Right lobe of liver (tissue), 6 donors: ENCODE data around the gene RELN. TPM values are rescaled to one million over a fixed set of nuclear protein-coding genes. Genes with fewer than 3 reads are reported as not detected.

ENCODE experiments used
- ATAC-seq, 4 donors: fragments of 200-7000 bp; cut with Tn5 transposase; one replicate each; pipeline ENCODE4 v1.9.1; 2020; ENCODE audit warnings: mild to moderate bottlenecking in 4 of 4, moderate library complexity in 4 of 4
- DNase-seq, 3 donors: peaks; one replicate each; pipeline ENCODE4 v3.0.0-alpha.2; 2020
- H3K27ac ChIP-seq, 3 donors: fragments of 200-600 bp; one replicate each; pipeline ENCODE4 v1.8.0; 2022
- H3K27me3 ChIP-seq, 2 donors: fragments of 200-600 bp; one replicate each; pipeline ENCODE4 v1.8.0; 2022
- H3K36me3 ChIP-seq, 4 donors: fragments of 200-600 bp; sonication (generic) in 1 of 4; one replicate each; pipeline versions ENCODE4 v1.5.1 to v1.8.0; 2017 to 2022; ENCODE audit warnings: control low read depth in 1 of 4
- H3K4me1 ChIP-seq, 4 donors: fragments of 200-600 bp; sonication (generic) in 1 of 4; one replicate each; pipeline versions ENCODE4 v1.5.1 to v1.8.0; 2017 to 2022; ENCODE audit warnings: control low read depth in 1 of 4
- H3K4me3 ChIP-seq, 3 donors: fragments of 200-600 bp; one replicate each; pipeline ENCODE4 v1.8.0; 2022
- H3K9me3 ChIP-seq, 4 donors: fragments of 200-600 bp; sonication (generic) in 1 of 4; one replicate each; pipeline versions ENCODE4 v1.5.1 to v1.8.0; 2017 to 2022; ENCODE audit warnings: control low read depth in 1 of 4
- CTCF ChIP-seq, 4 donors: fragments of 200-600 bp in 3 of 4; fragments of 450-650 bp in 1 of 4; IDR thresholded peaks; one replicate each; pipeline versions ENCODE4 v1.5.1 to v1.8.0; 2016 to 2022; ENCODE audit warnings: antibody characterized with exemption in 4 of 4, mild to moderate bottlenecking in 2 of 4
- POLR2A ChIP-seq: fragments of 450-650 bp; IDR thresholded peaks from one replicate; pipeline ENCODE4 v1.6.1; 2017; ENCODE audit warnings: antibody characterized with exemption, mild to moderate bottlenecking
- WGBS: methylation state at CpG from one replicate; pipeline ENCODE4 v1.1.6; 2018; ENCODE audit warnings: low coverage, low lambda C conversion rate; ENCODE audit not compliant: insufficient coverage; ENCODE audit errors: missing lambda C conversion rate; 5-methylcytosine and 5-hydroxymethylcytosine counted together
- intact Hi-C, 2 donors: fragments of 100-400 bp; cut with DNase I; formaldehyde crosslinking; loops; one replicate each; pipeline versions ENCODE4 v1.11.2 to v1.14.1; 2022
- total RNA-seq, 6 experiments: library from RNA; depleted of rRNA in 2 of 6; stranded (reverse); fragments of >200 nt in 2 of 6; fragmentation: NEBNext Ultra II Directional in 3 of 6; extraction: Animal tissue kit (Norgen Biotek cat#: 25700) in 3 of 6; gene quantifications; one replicate each; pipeline versions ENCODE4 v1.1.0 to v1.2.4, GENCODE V29; 2016 to 2023
- donor health status: DM: no; HTN: yes; CAD: no.
- donor health status: DM: no; HTN: no; CAD: no.
- donor health status: DM: no; HTN: no; CAD: no.
- donor health status: DM: no; HTN: yes; CAD: no.
- donor health status: DM: no; HTN: yes; CAD: no.

RELN gene
- total RNA-seq, 6 experiments from 2014 or later: 11.9 to 35.7 (median 18.9) TPM

- intact Hi-C loops: no loop called here
- DNase-seq: no peak
- H3K27me3 ChIP-seq: no peaks in the 10 kb centered on the region
- 86% methylated on average over 2 of the region's 2 CpGs for WGBS
- no peak for TF ChIP-seq CTCF (IDR thresholded peaks at IDR 0.05)
- no peak for TF ChIP-seq POLR2A
- no peaks in the 10 kb centered on the region for H3K9me3 ChIP-seq
- H3K4me1 ChIP-seq: peaks cover 0 to 27% (median 2%) of the 10 kb centered on the region in 4 donors
- no peaks in the 10 kb centered on the region for H3K36me3 ChIP-seq
- no peak overlapping the region for H3K4me3 ChIP-seq
- no peak overlapping the region for H3K27ac ChIP-seq
- no peak for ATAC-seq
Measured at GRCh38 chr7:103813970-103814369, 175.5 kb downstream of the RELN start.

GRCh38 chr7:103811997-103812396 is 177.5 kb downstream of the RELN start:
- peak; percentile 76 to 92 (median 86) for ATAC-seq
- Histone ChIP-seq H3K27me3 (no peaks in the 10 kb centered on the region), H3K9me3 (no peaks in the 10 kb centered on the region), H3K4me3 (peak overlapping the region in 2 of 3 donors; percentile 19 to 39), H3K27ac (peak overlapping the region in 2 of 3 donors; percentile 71 to 73), H3K36me3 (no peaks in the 10 kb centered on the region), H3K4me1 (peaks cover 0 to 27% (median 2%) of the 10 kb centered on the region in 4 donors)
- no peak for DNase-seq
- intact Hi-C loops: no loop called here
- TF ChIP-seq CTCF (IDR thresholded peaks at IDR 0.05) (no peak), POLR2A (no peak)
- 22% methylated on average over 2 of the region's 2 CpGs for WGBS

GRCh38 chr7:103811290-103811689 is 178.2 kb downstream of the RELN start:
- H3K9me3 ChIP-seq: no peaks in the 10 kb centered on the region
- no peak overlapping the region for H3K4me3 ChIP-seq
- TF ChIP-seq POLR2A: no peak
- no peak for TF ChIP-seq CTCF (IDR thresholded peaks at IDR 0.05)
- no peaks in the 10 kb centered on the region for H3K27me3 ChIP-seq
- 75% methylated on average over 5 of the region's 5 CpGs for WGBS
- intact Hi-C loops: no loop called here
- H3K36me3 ChIP-seq: no peaks in the 10 kb centered on the region
- peaks cover 0 to 27% (median 2%) of the 10 kb centered on the region in 4 donors for H3K4me1 ChIP-seq
- peak overlapping the region in 2 of 3 donors; percentile 71 to 73 for H3K27ac ChIP-seq
- DNase-seq: no peak
- ATAC-seq: no peak

GRCh38 chr7:103810112-103810744 is 179.2 kb downstream of the RELN start:
- no peak overlapping the region for H3K4me3 ChIP-seq
- H3K27ac ChIP-seq: peak overlapping the region in 2 of 3 donors; percentile 56 to 66
- H3K36me3 ChIP-seq: no peaks in the 10 kb centered on the region
- peak; percentile 50 for TF ChIP-seq POLR2A
- no peak for TF ChIP-seq CTCF (IDR thresholded peaks at IDR 0.05)
- intact Hi-C loops: no loop called here
- peaks cover 0 to 23% (median 2%) of the 10 kb centered on the region in 4 donors for H3K4me1 ChIP-seq
- H3K27me3 ChIP-seq: no peaks in the 10 kb centered on the region
- WGBS: 24% methylated on average over 11 of the region's 11 CpGs
- no peaks in the 10 kb centered on the region for H3K9me3 ChIP-seq
- DNase-seq: peak in 2 of 3 donors; percentile 22 to 74
- ATAC-seq: peak; percentile 75 to 88 (median 84)
